H1 (cell line): ENCODE data around the gene SLC9A2. TPM values are rescaled to one million over a fixed set of nuclear protein-coding genes. Genes with fewer than 3 reads are reported as not detected.

Source experiments
- CHD7 ChIP-seq: fragments of 300-600 bp; sonication (generic); IDR thresholded peaks from 2 replicates; pipeline ENCODE4 v1.7.1; 2012; ENCODE audit warnings: low read length, moderate library complexity, mild to moderate bottlenecking, inconsistent platforms; ENCODE audit not compliant: insufficient replicate concordance
- NRF1 ChIP-seq: IDR thresholded peaks from 2 replicates; pipeline ENCODE4 v1.6.1; 2011; ENCODE audit warnings: mild to moderate bottlenecking, low read depth, low read length, improper control_type of control experiment
- PHF8 ChIP-seq: fragments of 200-600 bp; sonication (generic); conservative IDR thresholded peaks from 2 replicates; pipeline ENCODE4 v1.7.1; 2012; ENCODE audit warnings: low read depth, mild to moderate bottlenecking, inconsistent platforms, low read length, moderate library complexity
- POLR2A ChIP-seq, 2 experiments: IDR thresholded peaks; 1 replicate in 1 of 2; 2 replicates in 1 of 2; pipeline ENCODE4 v1.6.1; 2011; ENCODE audit warnings: low read depth in 2 of 2, low read length in 2 of 2, mild to moderate bottlenecking in 2 of 2; ENCODE audit errors: control extremely low read depth in 1 of 2
- SP2 ChIP-seq: IDR thresholded peaks from 2 replicates; pipeline ENCODE4 v1.6.1; 2012; ENCODE audit warnings: mild to moderate bottlenecking, low read length, inconsistent platforms
- TAF1 ChIP-seq: IDR thresholded peaks from 2 replicates; pipeline ENCODE4 v1.6.1; 2011; ENCODE audit warnings: mild to moderate bottlenecking, low read depth, low read length
- TBP ChIP-seq: IDR thresholded peaks from 2 replicates; pipeline ENCODE4 v1.6.1; 2011; ENCODE audit warnings: low read depth, low read length, improper control_type of control experiment
- polyA plus RNA-seq, 7 experiments: library from polyadenylated mRNA; depleted of rRNA in 3 of 7; stranded (reverse) in 5 of 7; unstranded in 2 of 7; fragments of >200 nt in 5 of 7; fragments of 200-250 nt in 2 of 7; gene quantifications; 1 replicate in 5 of 7; 2 replicates in 1 of 7; 4 replicates in 1 of 7; pipeline versions ENCODE4 v1.2.1 to v1.2.3, GENCODE V29; 2011 to 2013; ENCODE audit warnings: missing spikeins in 2 of 7, mixed read lengths in 2 of 7
- total RNA-seq: library from RNA; stranded (reverse); fragmentation: NEBNext Ultra II Directional; extraction: Animal tissue kit (Norgen Biotek cat#: 25700); gene quantifications from 2 replicates; pipeline ENCODE4 v1.2.1, GENCODE V29; 2021

Gene SLC9A2
- total and polyA plus RNA-seq, 2 of the 8 experiments (the other 6 are each of a cell fraction or from before 2014, with no cell fraction given) = 0.06 to 0.13 TPM

DNA sequence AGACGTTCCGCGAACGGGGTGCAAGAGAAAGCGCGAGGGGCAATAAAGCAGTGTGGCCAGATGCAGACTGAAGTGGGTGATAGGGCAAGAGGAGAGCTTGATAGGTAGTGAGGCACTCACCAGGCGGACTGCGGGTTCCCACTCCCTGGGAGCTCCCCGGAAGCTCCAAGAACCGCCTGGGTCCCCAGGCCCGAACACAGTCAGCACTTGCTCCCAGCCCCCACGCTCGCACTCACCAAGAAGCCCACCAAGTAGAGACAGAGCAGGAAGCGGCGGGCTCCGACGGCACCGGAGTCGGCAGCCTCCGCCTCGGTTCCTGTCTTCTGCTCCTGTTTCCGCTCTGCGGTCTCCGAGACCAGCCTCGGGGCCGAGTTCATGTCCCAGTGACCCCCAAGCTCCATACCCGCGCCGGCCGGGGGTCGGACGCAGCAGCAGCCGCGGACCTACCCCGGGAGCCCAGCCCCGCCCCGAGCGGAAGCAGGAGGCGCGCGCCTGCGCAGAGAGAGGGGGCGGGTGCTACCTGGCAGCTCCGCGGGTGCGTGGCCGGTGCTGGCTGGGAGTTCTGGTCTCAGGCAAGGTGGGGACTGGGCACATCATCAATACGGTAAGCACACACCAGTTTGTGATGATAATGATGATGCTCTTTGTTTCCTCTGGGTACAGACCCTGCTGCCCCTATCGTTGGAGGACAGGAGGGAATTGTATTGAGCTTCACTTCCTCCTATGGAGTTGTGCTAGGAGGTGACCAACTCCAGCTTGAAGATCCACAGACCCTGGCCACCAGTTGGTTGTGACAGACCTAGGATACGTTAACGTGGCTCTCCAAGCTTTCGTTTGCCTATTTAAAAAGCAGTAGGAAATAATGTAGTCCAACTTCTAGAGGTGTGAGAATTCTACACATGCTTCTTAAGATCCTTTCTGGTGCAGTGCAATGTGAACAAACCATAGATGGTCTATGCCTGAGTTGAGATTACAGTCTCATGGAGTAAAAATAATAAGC lies 117.4 kb downstream of the SLC9A2 start (continued):
- TF ChIP-seq CHD7 (no peak), TBP (peak; percentile 9; the same call in 1 of the 2 replicates), TAF1 (peak; percentile 55; the same call in 1 of the 2 replicates), NRF1 (peak; percentile 84), SP2 (no peak), POLR2A (IDR thresholded peaks at IDR 0.05; ENCODE audit: control extremely low read depth in 1 of 2, low read depth in 2 of 2, low read length in 2 of 2) (peak in 1 of 2 experiments; percentile 62; a peak in 2 of 3 replicates), PHF8 (peak; percentile 76)
